Mucosa of descending colon (tissue), 3 donors: ENCODE results near the gene OR6S1. TPM values are rescaled to one million over a fixed set of nuclear protein-coding genes. Genes with fewer than 3 reads are reported as not detected.
"Not testable (repeated sequence)": the region's sequence is repeated elsewhere in the genome, so short reads cannot be mapped to it uniquely, and the experiment has no call there.

Source experiments
- ATAC-seq: fragments of 200-7000 bp; cut with Tn5 transposase; one replicate; pipeline ENCODE4 v1.9.1; 2020; ENCODE audit warnings: mild to moderate bottlenecking, moderate library complexity
- DNase-seq, 3 donors: peaks; one replicate each; pipeline ENCODE4 v3.0.0-alpha.2; 2020
- H3K36me3 ChIP-seq: fragments of 200-600 bp; one replicate; pipeline ENCODE4 v1.8.0; 2021; ENCODE audit warnings: low read depth, mild to moderate bottlenecking
- H3K4me1 ChIP-seq: fragments of 200-600 bp; one replicate; pipeline ENCODE4 v1.8.0; 2021; ENCODE audit warnings: low read depth, mild to moderate bottlenecking
- H3K4me3 ChIP-seq: fragments of 200-600 bp; one replicate; pipeline ENCODE4 v1.8.0; 2021; ENCODE audit warnings: mild to moderate bottlenecking
- H3K9me3 ChIP-seq: fragments of 200-600 bp; one replicate; pipeline ENCODE4 v1.8.0; 2021; ENCODE audit warnings: mild to moderate bottlenecking
- intact Hi-C, 2 donors: fragments of 100-400 bp; cut with DNase I in 1 of 2; cut with micrococcal nuclease in 1 of 2; formaldehyde crosslinking; loops; one replicate each; pipeline versions ENCODE4 v1.11.0 to v1.11.1; 2022; cut with DNase I, micrococcal nuclease
- total RNA-seq, 3 donors: library from RNA; stranded (reverse); fragmentation: NEBNext Ultra II Directional in 2 of 3; extraction: Animal tissue kit (Norgen Biotek cat#: 25700) in 2 of 3; gene quantifications; one replicate each; pipeline versions ENCODE4 v1.2.1 to v1.2.4, GENCODE V29; 2021 to 2023
- TF ChIP-seq, protein P1 (sequence below): fragments of 200-600 bp; IDR thresholded peaks from one replicate; pipeline ENCODE4 v1.8.0; 2022; ENCODE audit warnings: antibody characterized with exemption, mild to moderate bottlenecking
- donor health status: DM: no; HTN: no; CAD: no; lungs with moderate emphysema.
- donor health status: DM: no; HTN: no; CAD: no.
- donor health status: DM: no; HTN: yes; CAD: no.

OR6S1 gene
- total RNA-seq, 3 donors from 2014 or later, result not detected

DNA sequence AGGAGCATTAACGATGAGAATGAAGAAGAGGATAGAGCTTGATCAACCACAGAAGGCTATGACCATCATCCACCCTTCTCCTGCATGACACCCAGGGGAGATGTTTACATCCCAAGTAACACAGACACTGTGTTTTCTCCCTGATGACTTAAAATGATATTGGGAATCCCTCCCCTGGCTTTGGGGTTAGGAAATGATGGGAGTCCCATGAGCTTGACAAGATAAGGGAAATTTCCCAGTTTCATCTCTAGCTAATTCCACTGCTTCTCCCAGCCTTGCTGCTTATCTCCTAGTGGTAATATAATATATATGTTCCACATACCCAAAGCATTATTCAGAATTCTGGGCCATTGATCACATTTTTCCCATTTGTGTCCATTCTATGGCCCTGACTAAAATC, 4.0 kb upstream of the OR6S1 start:
- DNase-seq (no peak), ATAC-seq (no peak)
- H3K36me3 ChIP-seq, result no peaks in the 10 kb centered on the region
- H3K4me1 ChIP-seq, result no peaks in the 10 kb centered on the region
- TF ChIP-seq, protein P1, sequence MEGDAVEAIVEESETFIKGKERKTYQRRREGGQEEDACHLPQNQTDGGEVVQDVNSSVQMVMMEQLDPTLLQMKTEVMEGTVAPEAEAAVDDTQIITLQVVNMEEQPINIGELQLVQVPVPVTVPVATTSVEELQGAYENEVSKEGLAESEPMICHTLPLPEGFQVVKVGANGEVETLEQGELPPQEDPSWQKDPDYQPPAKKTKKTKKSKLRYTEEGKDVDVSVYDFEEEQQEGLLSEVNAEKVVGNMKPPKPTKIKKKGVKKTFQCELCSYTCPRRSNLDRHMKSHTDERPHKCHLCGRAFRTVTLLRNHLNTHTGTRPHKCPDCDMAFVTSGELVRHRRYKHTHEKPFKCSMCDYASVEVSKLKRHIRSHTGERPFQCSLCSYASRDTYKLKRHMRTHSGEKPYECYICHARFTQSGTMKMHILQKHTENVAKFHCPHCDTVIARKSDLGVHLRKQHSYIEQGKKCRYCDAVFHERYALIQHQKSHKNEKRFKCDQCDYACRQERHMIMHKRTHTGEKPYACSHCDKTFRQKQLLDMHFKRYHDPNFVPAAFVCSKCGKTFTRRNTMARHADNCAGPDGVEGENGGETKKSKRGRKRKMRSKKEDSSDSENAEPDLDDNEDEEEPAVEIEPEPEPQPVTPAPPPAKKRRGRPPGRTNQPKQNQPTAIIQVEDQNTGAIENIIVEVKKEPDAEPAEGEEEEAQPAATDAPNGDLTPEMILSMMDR, result no peak
- H3K4me3 ChIP-seq, result no peak overlapping the region
- no peaks in the 10 kb centered on the region for H3K9me3 ChIP-seq
- intact Hi-C loops, result no loop called here

DNA sequence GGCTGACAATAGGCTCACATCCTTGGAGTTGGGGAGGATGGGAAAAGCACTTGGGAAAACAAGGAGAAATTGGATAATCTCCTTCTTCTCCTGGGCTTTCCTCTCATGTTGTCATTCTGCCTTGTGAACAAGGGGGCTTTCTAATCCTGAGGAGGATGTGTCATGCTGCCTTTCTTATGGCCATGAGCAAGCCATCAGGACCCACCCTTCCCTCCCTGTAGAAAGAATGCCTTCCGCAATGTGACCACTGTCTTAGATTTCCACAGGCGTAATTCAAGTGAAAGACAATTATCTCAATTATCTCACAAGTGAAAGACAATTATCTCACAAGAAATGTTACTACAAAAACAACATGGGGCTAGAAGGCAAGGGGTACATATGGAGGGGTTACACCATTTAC, 3.0 kb upstream of the OR6S1 start:
- Histone ChIP-seq H3K36me3 (no peaks in the 10 kb centered on the region), H3K4me3 (no peak overlapping the region), H3K9me3 (no peaks in the 10 kb centered on the region), H3K4me1 (no peaks in the 10 kb centered on the region)
- intact Hi-C loops, result no loop called here
- TF ChIP-seq, protein P1, result no peak
- DNase-seq, result no peak
- no peak for ATAC-seq

DNA sequence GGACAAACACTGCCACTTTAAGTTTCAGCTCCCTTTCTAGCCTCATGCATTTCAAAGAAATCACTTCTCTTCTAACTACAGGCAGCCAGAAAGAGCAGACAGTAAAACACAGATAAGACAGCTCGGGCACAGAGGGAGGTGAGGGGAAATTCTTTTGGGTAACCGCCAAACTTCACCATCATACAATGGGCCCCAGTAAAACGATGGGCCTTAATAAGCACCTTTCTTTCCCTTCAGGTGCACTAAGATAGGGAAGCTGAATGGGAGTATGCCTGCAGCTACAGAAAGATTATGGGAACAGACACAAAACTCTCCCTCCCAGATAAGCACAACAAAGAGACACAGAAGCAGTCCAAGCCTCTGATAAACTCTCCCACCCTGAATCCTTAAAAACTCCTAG, 1.3 kb upstream of the OR6S1 start:
- intact Hi-C loops, H3K4me3 ChIP-seq, H3K36me3 ChIP-seq, ATAC-seq, H3K4me1 ChIP-seq, H3K9me3 ChIP-seq, DNase-seq: not testable (repeated sequence)

DNA sequence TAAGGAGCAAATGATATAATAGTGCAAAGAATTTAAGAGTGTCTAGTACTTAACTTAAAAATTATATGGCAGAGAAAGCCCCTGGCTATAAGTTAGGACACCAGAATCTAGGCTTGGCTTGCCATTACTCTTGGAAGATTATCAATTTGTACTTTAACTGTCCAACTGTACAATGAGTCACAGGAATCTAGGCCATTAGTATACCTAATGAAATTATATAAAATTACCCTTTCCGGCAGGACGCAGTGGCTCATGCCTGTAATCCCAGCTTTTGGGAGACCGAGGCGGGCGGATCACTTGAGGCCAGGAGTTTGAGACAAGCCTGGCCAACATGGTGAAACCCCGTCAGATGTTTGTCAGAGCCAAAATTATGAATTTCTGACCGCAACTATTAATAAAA, 691 bp upstream of the OR6S1 start:
- H3K4me1 ChIP-seq, result no peaks in the 10 kb centered on the region
- ATAC-seq (no peak), DNase-seq (no peak)
- H3K36me3 ChIP-seq, result no peaks in the 10 kb centered on the region
- H3K9me3 ChIP-seq, result no peaks in the 10 kb centered on the region
- TF ChIP-seq, protein P1, result no peak
- H3K4me3 ChIP-seq, result no peak overlapping the region
- intact Hi-C loops, result no loop called here

DNA sequence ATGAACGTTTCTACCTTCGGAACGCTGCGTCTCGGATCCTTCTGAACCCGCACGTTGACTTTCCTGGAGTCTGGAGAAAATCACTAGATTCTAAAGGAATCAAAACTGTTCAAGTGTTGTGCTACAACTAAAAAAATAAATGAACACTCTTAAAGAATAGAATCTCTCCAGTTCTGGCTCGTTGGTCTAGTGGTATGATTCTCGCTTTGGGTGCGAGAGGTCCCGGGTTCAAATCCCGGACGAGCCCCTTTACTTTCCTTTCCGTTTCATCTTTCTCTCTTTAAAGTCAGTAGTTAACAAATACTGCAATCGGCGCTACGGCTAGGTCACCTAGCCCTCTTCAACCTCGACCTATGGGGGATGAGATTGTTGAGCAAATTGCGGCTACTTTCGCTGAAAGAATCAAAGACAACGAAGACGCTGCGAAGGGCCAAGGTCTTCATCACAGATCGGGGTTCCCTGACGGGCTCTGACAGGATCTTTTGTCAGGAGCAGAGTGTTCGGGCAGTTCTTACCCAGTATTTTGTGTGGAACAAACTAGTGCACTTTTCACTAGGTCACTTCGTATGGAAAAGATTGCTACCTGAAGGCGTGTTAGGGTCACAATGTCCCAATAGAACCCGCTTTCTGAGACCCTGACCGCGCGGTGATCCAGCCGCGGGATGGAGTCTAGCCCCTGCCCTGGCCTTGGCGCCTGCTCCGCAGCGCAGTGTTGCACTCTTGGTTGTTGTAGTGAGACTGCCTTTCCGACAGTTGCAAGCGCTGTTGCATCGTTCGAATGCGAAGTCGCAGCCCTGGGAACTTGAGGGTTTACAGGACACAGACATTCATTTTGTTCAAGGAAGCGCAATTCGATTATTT, 8.4 kb downstream of the OR6S1 start:
- Histone ChIP-seq H3K36me3 (no peaks in the 10 kb centered on the region), H3K4me3 (no peak overlapping the region), H3K9me3 (no peaks in the 10 kb centered on the region), H3K4me1 (peaks cover 6% of the 10 kb centered on the region)
- peak in 2 of 3 donors; percentile 52 to 62 for DNase-seq
- TF ChIP-seq, protein P1, result no peak
- peak; percentile 73 for ATAC-seq
- intact Hi-C loops, result no loop called here

DNA sequence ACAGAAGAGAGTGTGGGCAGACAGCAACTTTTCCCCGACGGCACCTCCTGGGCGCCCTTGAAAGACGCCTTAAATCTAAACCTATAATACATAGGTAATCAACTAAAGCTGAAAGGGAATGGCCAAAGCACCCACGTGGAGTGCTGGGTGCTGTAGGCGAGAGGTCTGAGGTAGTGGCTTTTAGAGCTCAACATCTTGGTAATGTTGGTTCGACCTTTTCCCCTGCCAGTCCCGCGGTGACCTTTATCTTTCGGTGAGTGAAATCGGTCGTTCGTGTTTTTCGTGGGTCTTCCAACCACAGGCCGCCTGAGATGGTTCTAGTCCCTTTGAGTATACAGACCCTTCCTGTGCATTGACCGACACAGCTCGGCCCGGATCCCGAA, 9.1 kb downstream of the OR6S1 start:
- peak; percentile 25 for ATAC-seq
- H3K9me3 ChIP-seq, result no peaks in the 10 kb centered on the region
- no peaks in the 10 kb centered on the region for H3K36me3 ChIP-seq
- peaks cover 6% of the 10 kb centered on the region for H3K4me1 ChIP-seq
- TF ChIP-seq, protein P1, result no peak
- no peak overlapping the region for H3K4me3 ChIP-seq
- no peak for DNase-seq
- intact Hi-C loops, result no loop called here
